Stimulated activated CD8-positive, alpha-beta memory T cell treated with anti-CD3 and anti-CD28 coated beads, Interleukin-7, amount 100 ng/mL, for 4 hours (primary cell): ENCODE measurements around the gene NBPF1.
A peak's percentile ranks its signal among the peaks of the same experiment; 100 is the strongest.
"Not testable (repeated sequence)": the region's sequence is repeated elsewhere in the genome, so short reads cannot be mapped to it uniquely, and the experiment has no call there.

Source experiments
- DNase-seq, 2 donors: peaks; one replicate each; pipeline ENCODE4 v3.0.0-alpha.2; 2020; ENCODE audit warnings: low read depth in 2 of 2

Gene NBPF1

GRCh38 chr1:16613185-16614147, at the start of gene NBPF1:
NBPF1 (minus strand) TSS chr1:16613564.
- peak; percentile 87 to 93 for DNase-seq

- DNase-seq: not testable (repeated sequence)
Measured at GRCh38 chr1:16658234-16658633, 44.9 kb upstream of the NBPF1 start.

GRCh38 chr1:16656981-16657683, 43.8 kb upstream of the NBPF1 start:
- not testable (repeated sequence) for DNase-seq

GRCh38 chr1:16656574-16656973, 43.2 kb upstream of the NBPF1 start:
- not testable (repeated sequence) for DNase-seq

- not testable (repeated sequence) for DNase-seq
Measured at GRCh38 chr1:16651560-16651959, 38.2 kb upstream of the NBPF1 start.

- DNase-seq: not testable (repeated sequence)
Measured at GRCh38 chr1:16649960-16650359, 36.6 kb upstream of the NBPF1 start.

GRCh38 chr1:16649390-16649789, 36.0 kb upstream of the NBPF1 start:
- DNase-seq: not testable (repeated sequence)

- not testable (repeated sequence) for DNase-seq
Measured at GRCh38 chr1:16648756-16649155, 35.4 kb upstream of the NBPF1 start.

- DNase-seq: not testable (repeated sequence)
Measured at GRCh38 chr1:16648250-16648649, 34.9 kb upstream of the NBPF1 start.

- not testable (repeated sequence) for DNase-seq
Measured at GRCh38 chr1:16647179-16648176, 34.1 kb upstream of the NBPF1 start.

GRCh38 chr1:16646716-16647115, 33.4 kb upstream of the NBPF1 start:
- not testable (repeated sequence) for DNase-seq

- DNase-seq: not testable (repeated sequence)
Measured at GRCh38 chr1:16646061-16646664, 32.8 kb upstream of the NBPF1 start.

- DNase-seq: not testable (repeated sequence)
Measured at GRCh38 chr1:16645271-16646060, 32.1 kb upstream of the NBPF1 start.

GRCh38 chr1:16644482-16645270, 31.3 kb upstream of the NBPF1 start:
- DNase-seq: peak; percentile 94 to 99

GRCh38 chr1:16644193-16644481, 30.8 kb upstream of the NBPF1 start:
- no peak for DNase-seq

- not testable (repeated sequence) for DNase-seq
Measured at GRCh38 chr1:16643476-16644192, 30.3 kb upstream of the NBPF1 start.

- not testable (repeated sequence) for DNase-seq
Measured at GRCh38 chr1:16643001-16643411, 29.6 kb upstream of the NBPF1 start.
